K562 (cell line): ENCODE data around the gene CCDC87. TPM values are rescaled to one million over a fixed set of nuclear protein-coding genes. Genes with fewer than 3 reads are reported as not detected.
A peak's percentile ranks its signal among the peaks of the same experiment; 100 is the strongest.

Source experiments
- CBFA2T3 ChIP-seq: fragments of 450-650 bp; IDR thresholded peaks from 2 replicates; pipeline ENCODE4 v1.6.1; 2017
- CBX2 ChIP-seq: fragments of 200-600 bp; sonication (generic); IDR thresholded peaks from one replicate; pipeline ENCODE4 v1.6.1; 2012; ENCODE audit warnings: mild to moderate bottlenecking, low read length, inconsistent platforms; ENCODE audit not compliant: insufficient read depth, poor library complexity, severe bottlenecking
- DIDO1 ChIP-seq: fragments of 450-650 bp; IDR thresholded peaks from 2 replicates; pipeline ENCODE4 v1.6.1; 2016; ENCODE audit warnings: low read depth, missing biosample characterization, missing genetic modification characterization
- DMBX1 ChIP-seq: fragments of 250-450 bp; sonication (Bioruptor Pico); IDR thresholded peaks from 2 replicates; pipeline ENCODE4 v1.8.0; 2022; ENCODE audit warnings: inconsistent platforms, mild to moderate bottlenecking, moderate library complexity, borderline replicate concordance
- E2F4 ChIP-seq: sonication (generic); formaldehyde crosslinking; IDR thresholded peaks from 2 replicates; pipeline ENCODE4 v1.8.0; 2022; ENCODE audit warnings: mild to moderate bottlenecking, low read depth, missing genetic modification reagents
- ETV6 ChIP-seq, 3 experiments: fragments of 150-350 bp in 1 of 3; sonication (generic) in 1 of 3; formaldehyde crosslinking in 1 of 3; IDR thresholded peaks; 2 replicates each; pipeline versions ENCODE4 v1.6.1 to v1.8.0; 2014 to 2022; ENCODE audit warnings: borderline replicate concordance in 2 of 3, low read depth in 2 of 3, antibody characterized with exemption in 1 of 3, low read length in 1 of 3, mild to moderate bottlenecking in 1 of 3, missing genetic modification reagents in 1 of 3
- KDM1A ChIP-seq, 2 experiments: fragments of 450-650 bp; IDR thresholded peaks; 2 replicates each; pipeline ENCODE4 v1.6.1; 2016; ENCODE audit warnings: mild to moderate bottlenecking in 2 of 2
- MEF2A ChIP-seq: IDR thresholded peaks from 2 replicates; pipeline ENCODE4 v1.6.1; 2011; ENCODE audit warnings: low read depth, mild to moderate bottlenecking, low read length, moderate library complexity; ENCODE audit not compliant: control insufficient read depth
- MITF ChIP-seq: IDR thresholded peaks from 2 replicates; pipeline ENCODE4 v1.6.1; 2014; ENCODE audit warnings: antibody characterized with exemption
- MYC ChIP-seq, 2 experiments: fragments of 250-450 bp in 1 of 2; sonication (Bioruptor Pico) in 1 of 2; IDR thresholded peaks; 2 replicates each; pipeline versions ENCODE4 v1.5.1 to v1.6.1; 2012 to 2021; ENCODE audit warnings: low read depth in 2 of 2, borderline replicate concordance in 1 of 2, improper control_type of control experiment in 1 of 2, low read length in 1 of 2, mild to moderate bottlenecking in 1 of 2, moderate library complexity in 1 of 2
- PHF8 ChIP-seq: fragments of 200-600 bp; sonication (generic); IDR thresholded peaks from 2 replicates; pipeline ENCODE4 v1.6.1; 2012; ENCODE audit warnings: mixed run types, mild to moderate bottlenecking, inconsistent platforms, low read length, moderate library complexity, borderline replicate concordance
- RAD51 ChIP-seq: fragments of 450-650 bp; IDR thresholded peaks from 2 replicates; pipeline ENCODE4 v1.7.1; 2016; ENCODE audit warnings: low read depth, mild to moderate bottlenecking, borderline replicate concordance
- RB1 ChIP-seq: fragments of 450-650 bp; IDR thresholded peaks from 2 replicates; pipeline ENCODE4 v1.6.1; 2017; ENCODE audit warnings: low read depth, mild to moderate bottlenecking
- SIRT6 ChIP-seq: IDR thresholded peaks from one replicate; pipeline ENCODE4 v1.6.1; 2012; ENCODE audit warnings: low read depth, mild to moderate bottlenecking, control low read depth, inconsistent platforms, low read length, moderate library complexity
- TAF1 ChIP-seq: IDR thresholded peaks from 2 replicates; pipeline ENCODE4 v1.6.1; 2011; ENCODE audit warnings: mild to moderate bottlenecking, low read length, moderate library complexity; ENCODE audit not compliant: insufficient read depth, control insufficient read depth, severe bottlenecking; ENCODE audit errors: extremely low read depth
- TCF15 ChIP-seq: fragments of 250-450 bp; sonication (Bioruptor Pico); IDR thresholded peaks from 2 replicates; pipeline ENCODE4 v1.8.0; 2022; ENCODE audit warnings: moderate library complexity, mild to moderate bottlenecking, inconsistent platforms
- ZNF274 ChIP-seq: IDR thresholded peaks from 2 replicates; pipeline ENCODE4 v1.6.1; 2011; ENCODE audit warnings: low read depth, mild to moderate bottlenecking, low read length, moderate library complexity, borderline replicate concordance
- ZNF609 ChIP-seq: sonication (generic); formaldehyde crosslinking; IDR thresholded peaks from 2 replicates; pipeline ENCODE4 v1.8.1; 2023; ENCODE audit warnings: missing genetic modification reagents, mild to moderate bottlenecking, borderline replicate concordance
- polyA plus RNA-seq, 8 experiments: library from polyadenylated mRNA; depleted of rRNA in 4 of 8; stranded (reverse) in 5 of 8; unstranded in 3 of 8; fragments of >200 nt; fragmentation: Nextera tagmentation in 2 of 8; fragmentation: Illumina TruSeq in 1 of 8; extraction: Ambion mirVana in 2 of 8; extraction: Trizol in 1 of 8; gene quantifications; 2 replicates each; pipeline versions ENCODE4 v1.2.1 to v1.2.3, GENCODE V29; 2011 to 2014; ENCODE audit warnings: inconsistent platforms in 1 of 8, missing spikeins in 1 of 8
- total RNA-seq, 7 experiments: library from RNA; depleted of rRNA in 6 of 7; stranded (reverse); fragments of >200 nt in 6 of 7; fragmentation: Illumina TruSeq in 2 of 7; extraction: Trizol in 2 of 7; gene quantifications; 2 replicates each; pipeline versions ENCODE4 v1.2.1 to v1.2.3, GENCODE V29; 2011 to 2021; ENCODE audit warnings: low replicate concordance in 1 of 7

Gene CCDC87
- total and polyA plus RNA-seq, 9 of the 15 experiments (the other 6 are each of a cell fraction or from before 2014, with no cell fraction given): 0.03 to 0.44 (median 0.15) TPM; not detected in 1

DNA sequence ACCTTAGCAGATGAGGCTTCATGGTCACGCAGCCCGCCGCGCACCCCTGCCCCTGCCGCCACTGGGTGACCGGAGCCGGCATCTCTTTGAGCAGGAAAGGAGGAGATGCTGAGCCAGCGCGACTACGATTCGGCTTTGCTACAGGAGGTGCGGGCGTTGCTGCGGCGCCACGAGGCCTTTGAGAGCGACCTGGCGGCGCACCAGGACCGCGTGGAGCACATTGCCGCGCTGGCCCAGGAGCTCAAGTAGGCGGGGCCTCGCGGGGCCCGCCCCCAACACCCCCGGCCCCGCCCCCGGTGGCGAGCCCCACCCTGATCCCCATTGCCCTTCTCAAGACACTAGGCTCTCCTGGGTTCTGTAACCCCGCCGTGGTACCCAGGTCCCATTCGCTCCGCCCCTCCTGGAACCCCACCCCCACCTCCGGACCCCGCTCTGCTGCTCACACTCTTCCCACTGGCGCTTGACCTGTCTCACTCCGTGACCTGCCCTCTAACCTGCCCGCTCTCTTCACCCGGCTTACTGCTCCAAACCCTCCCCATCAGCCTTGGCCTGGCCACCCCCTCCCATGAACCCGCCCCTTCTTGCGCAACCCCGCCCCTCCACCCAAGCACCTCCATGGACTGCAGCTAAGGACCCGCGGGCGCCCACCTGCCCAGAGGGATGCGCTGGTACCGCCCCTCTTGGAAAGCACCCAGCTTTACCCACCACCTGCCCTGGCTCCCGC lies 33.6 kb downstream of the CCDC87 start (continued):
- TF ChIP-seq TCF15 (CRISPR knock-in tag) (no peak), TAF1 (no peak), SIRT6 (no peak), E2F4 (CRISPR knock-in tag) (0 out of 2 replicates have a peak, but pooled peaks have one; percentile 51), ZNF274 (no peak), CBX2 (no peak), KDM1A (IDR thresholded peaks at IDR 0.05) (no peak), MITF (no peak), ETV6 (IDR thresholded peaks at IDR 0.05; ENCODE audit: borderline replicate concordance in 1 of 2, low read depth in 2 of 2, low read length in 1 of 2) (no peak), ETV6 (CRISPR knock-in tag; IDR thresholded peaks at IDR 0.05; ENCODE audit: borderline replicate concordance) (peak; percentile 63; the same call in 1 of the 2 replicates), CBFA2T3 (no peak), RB1 (no peak), DMBX1 (no peak), DIDO1 (tag) (no peak), RAD51 (no peak), MEF2A (no peak), MYC (IDR thresholded peaks at IDR 0.05; ENCODE audit: low read depth, low read length) (peak; percentile 90), MYC (CRISPR knock-in tag; IDR thresholded peaks at IDR 0.05; ENCODE audit: borderline replicate concordance, low read depth) (no peak), ZNF609 (CRISPR knock-in tag) (no peak), PHF8 (peak; percentile 11; the same call in 1 of the 2 replicates)
